ENCODE data around the gene NRGN. TPM values are rescaled to one million over a fixed set of nuclear protein-coding genes. Genes with fewer than 3 reads are reported as not detected.
"Not testable (repeated sequence)": the region's sequence is repeated elsewhere in the genome, so short reads cannot be mapped to it uniquely, and the experiment has no call there.

NRGN gene
- total RNA-seq, 1 donor from 2014 or later, result 6.2 TPM

GRCh38 chr11:124768914-124769313, 29.2 kb downstream of the NRGN start:
- DNase-seq (ENCODE audit: low spot score) (no peak), ATAC-seq (no peak)
- intact Hi-C loops (cut with DNase I), result loop anchor here (10.0 kb wide), 1 partner anchor 104 kb away; no protein-coding TSS in a partner anchor

- intact Hi-C loops (cut with DNase I), result loop anchor here (10.0 kb wide), 1 partner anchor 105 kb away; no protein-coding TSS in a partner anchor
- ATAC-seq, result no peak
- DNase-seq (ENCODE audit: low spot score), result no peak
These were observed 30.3 kb downstream of the NRGN start for GRCh38 chr11:124769806-124770774.

- intact Hi-C loops (cut with DNase I); ATAC-seq: not testable (repeated sequence)
These were observed 31.2 kb downstream of the NRGN start for GRCh38 chr11:124770959-124771358.

GRCh38 chr11:124776865-124777645, 37.3 kb downstream of the NRGN start:
- peak; percentile 30 for ATAC-seq
- DNase-seq (ENCODE audit: low spot score), result no peak
- intact Hi-C loops (cut with DNase I), result no loop called here

More at GRCh38 chr11:124770959-124771358, 31.2 kb downstream of the NRGN start:
- DNase-seq (ENCODE audit: low spot score), result not testable (repeated sequence)

GRCh38 chr11:124778281-124778680, 38.5 kb downstream of the NRGN start:
- DNase-seq (ENCODE audit: low spot score) (no peak), ATAC-seq (no peak)
- intact Hi-C loops (cut with DNase I), result no loop called here

- ATAC-seq (no peak), DNase-seq (ENCODE audit: low spot score) (no peak)
- intact Hi-C loops (cut with DNase I), result no loop called here
These were observed 39.8 kb downstream of the NRGN start for GRCh38 chr11:124779568-124779967.

- ATAC-seq (no peak), DNase-seq (ENCODE audit: low spot score) (no peak)
- intact Hi-C loops (cut with DNase I), result no loop called here
These were observed 43.3 kb downstream of the NRGN start for GRCh38 chr11:124783002-124783401.

GRCh38 chr11:124784051-124784450, 44.3 kb downstream of the NRGN start:
- DNase-seq (ENCODE audit: low spot score) (no peak), ATAC-seq (no peak)
- intact Hi-C loops (cut with DNase I), result no loop called here

- ATAC-seq (no peak), DNase-seq (ENCODE audit: low spot score) (no peak)
- intact Hi-C loops (cut with DNase I), result no loop called here
These were observed 48.8 kb downstream of the NRGN start for GRCh38 chr11:124788521-124788920.

- intact Hi-C loops (cut with DNase I), result no loop called here
- ATAC-seq, result no peak
- DNase-seq (ENCODE audit: low spot score), result no peak
These were observed 52.0 kb downstream of the NRGN start for GRCh38 chr11:124791626-124792341.

- intact Hi-C loops (cut with DNase I), result no loop called here
- ATAC-seq (no peak), DNase-seq (ENCODE audit: low spot score) (no peak)
These were observed 53.9 kb downstream of the NRGN start for GRCh38 chr11:124793466-124794278.

- intact Hi-C loops (cut with DNase I), result no loop called here
- ATAC-seq, result no peak
- DNase-seq (ENCODE audit: low spot score), result no peak
These were observed 56.6 kb downstream of the NRGN start for GRCh38 chr11:124796312-124796711.

Other genes starting within 250 kb of the NRGN start
- gene OR8B12, start 196.3 kb upstream of the NRGN start, total RNA-seq, result not detected
- not detected for gene OR8A1, start 169.9 kb upstream of the NRGN start, total RNA-seq
- gene PANX3, start 128.5 kb upstream of the NRGN start, total RNA-seq, result not detected
- 38.8 TPM for gene TBRG1, start 117.1 kb upstream of the NRGN start, total RNA-seq
- gene SIAE, start 66.2 kb upstream of the NRGN start, total RNA-seq, result 12.3 TPM
- gene SPA17, start 66.0 kb upstream of the NRGN start, total RNA-seq, result 2.5 TPM
- gene VSIG2, start 12.3 kb downstream of the NRGN start, total RNA-seq, result 2.0 TPM
- 61.0 TPM for gene ESAM, start 22.3 kb downstream of the NRGN start, total RNA-seq
- 22.1 TPM for gene MSANTD2, start 60.5 kb downstream of the NRGN start, total RNA-seq
- 36.6 TPM for gene ROBO3, start 125.5 kb downstream of the NRGN start, total RNA-seq
- gene ROBO4, start 157.9 kb downstream of the NRGN start, total RNA-seq, result 34.4 TPM
- not detected for gene HEPN1, start 179.3 kb downstream of the NRGN start, total RNA-seq
- 16.5 TPM for gene HEPACAM, start 196.1 kb downstream of the NRGN start, total RNA-seq
- gene CCDC15, start 214.3 kb downstream of the NRGN start, total RNA-seq, result 2.8 TPM